ENCODE results near the gene BORCS5.

The BORCS5 gene

GRCh38 chr12:12396694-12397093 is 39.8 kb downstream of the BORCS5 start:
- H3K27me3 ChIP-seq = no peaks in the 10 kb centered on the region
- no peak for TF ChIP-seq CTCF (IDR thresholded peaks at IDR 0.05; ENCODE audit: low read depth, low read length)
- no peaks in the 10 kb centered on the region for H3K36me3 ChIP-seq
- no peak for DNase-seq
- no peaks in the 10 kb centered on the region for H3K4me1 ChIP-seq
- H3K9me3 ChIP-seq = no peaks in the 10 kb centered on the region
- no peak overlapping the region for H3K4me3 ChIP-seq (ENCODE audit: low read depth, low read length)

GRCh38 chr12:12397184-12397583 is 40.3 kb downstream of the BORCS5 start:
- H3K9me3 ChIP-seq = no peaks in the 10 kb centered on the region
- no peak overlapping the region for H3K4me3 ChIP-seq (ENCODE audit: low read depth, low read length)
- DNase-seq = no peak
- no peak for TF ChIP-seq CTCF (IDR thresholded peaks at IDR 0.05; ENCODE audit: low read depth, low read length)
- H3K27me3 ChIP-seq = no peaks in the 10 kb centered on the region
- no peaks in the 10 kb centered on the region for H3K36me3 ChIP-seq
- H3K4me1 ChIP-seq = no peaks in the 10 kb centered on the region

- no peaks in the 10 kb centered on the region for H3K9me3 ChIP-seq
- no peaks in the 10 kb centered on the region for H3K27me3 ChIP-seq
- H3K36me3 ChIP-seq = no peaks in the 10 kb centered on the region
- no peak overlapping the region for H3K4me3 ChIP-seq (ENCODE audit: low read depth, low read length)
- no peaks in the 10 kb centered on the region for H3K4me1 ChIP-seq
- no peak for DNase-seq
- TF ChIP-seq CTCF (IDR thresholded peaks at IDR 0.05; ENCODE audit: low read depth, low read length) = peak; percentile 46
Measured at GRCh38 chr12:12398026-12398859, 41.4 kb downstream of the BORCS5 start.

GRCh38 chr12:12399161-12399560 is 42.3 kb downstream of the BORCS5 start:
- TF ChIP-seq CTCF (IDR thresholded peaks at IDR 0.05; ENCODE audit: low read depth, low read length) = no peak
- no peaks in the 10 kb centered on the region for H3K9me3 ChIP-seq
- H3K36me3 ChIP-seq = no peaks in the 10 kb centered on the region
- no peak for DNase-seq
- H3K4me3 ChIP-seq (ENCODE audit: low read depth, low read length) = no peak overlapping the region
- no peaks in the 10 kb centered on the region for H3K27me3 ChIP-seq
- peaks cover 3% of the 10 kb centered on the region for H3K4me1 ChIP-seq

- Histone ChIP-seq H3K9me3 (no peaks in the 10 kb centered on the region), H3K27me3 (no peaks in the 10 kb centered on the region), H3K36me3 (no peaks in the 10 kb centered on the region), H3K4me1 (peaks cover 3% of the 10 kb centered on the region), H3K4me3 (ENCODE audit: low read depth, low read length) (no peak overlapping the region)
- no peak for DNase-seq
- TF ChIP-seq CTCF (IDR thresholded peaks at IDR 0.05; ENCODE audit: low read depth, low read length) = no peak
Measured at GRCh38 chr12:12399776-12400305, 43.0 kb downstream of the BORCS5 start.

GRCh38 chr12:12400793-12401192 is 43.9 kb downstream of the BORCS5 start:
- no peak for DNase-seq
- no peak for TF ChIP-seq CTCF (IDR thresholded peaks at IDR 0.05; ENCODE audit: low read depth, low read length)
- no peak overlapping the region for H3K4me3 ChIP-seq (ENCODE audit: low read depth, low read length)
- peaks cover 3% of the 10 kb centered on the region for H3K4me1 ChIP-seq
- H3K27me3 ChIP-seq = no peaks in the 10 kb centered on the region
- H3K36me3 ChIP-seq = no peaks in the 10 kb centered on the region
- no peaks in the 10 kb centered on the region for H3K9me3 ChIP-seq
